GM19238 (cell line): ENCODE data around the gene TMEM131.
"Not testable (repeated sequence)": the region's sequence is repeated elsewhere in the genome, so short reads cannot be mapped to it uniquely, and the experiment has no call there.

ENCODE experiments used
- DNase-seq: peaks from one replicate; pipeline ENCODE4 v3.0.0; 2011; ENCODE audit warnings: low spot score; ENCODE audit not compliant: insufficient read length

TMEM131 gene

GRCh38 chr2:97863829-97864228, 131.9 kb downstream of the TMEM131 start:
- no peak for DNase-seq

- DNase-seq: no peak
Measured at GRCh38 chr2:97861177-97861576, 134.6 kb downstream of the TMEM131 start.

GRCh38 chr2:97858442-97858841, 137.3 kb downstream of the TMEM131 start:
- DNase-seq: no peak

- DNase-seq: no peak
Measured at GRCh38 chr2:97857553-97857952, 138.2 kb downstream of the TMEM131 start.

- DNase-seq: not testable (repeated sequence)
Measured at GRCh38 chr2:97853057-97853456, 142.7 kb downstream of the TMEM131 start.

- DNase-seq: no peak
Measured at GRCh38 chr2:97851172-97851571, 144.6 kb downstream of the TMEM131 start.

- DNase-seq: no peak
Measured at GRCh38 chr2:97849881-97850528, 145.7 kb downstream of the TMEM131 start.

GRCh38 chr2:97848306-97848705, 147.4 kb downstream of the TMEM131 start:
- no peak for DNase-seq

- DNase-seq: not testable (repeated sequence)
Measured at GRCh38 chr2:97846716-97847115, 149.0 kb downstream of the TMEM131 start.

GRCh38 chr2:97845818-97846217, 149.9 kb downstream of the TMEM131 start:
- no peak for DNase-seq

GRCh38 chr2:97845133-97845532, 150.6 kb downstream of the TMEM131 start:
- no peak for DNase-seq

GRCh38 chr2:97844311-97844859, 151.4 kb downstream of the TMEM131 start:
- no peak for DNase-seq

GRCh38 chr2:97840198-97840597, 155.6 kb downstream of the TMEM131 start:
- no peak for DNase-seq

- no peak for DNase-seq
Measured at GRCh38 chr2:97834610-97835009, 161.1 kb downstream of the TMEM131 start.

GRCh38 chr2:97831121-97831520, 164.6 kb downstream of the TMEM131 start:
- DNase-seq: no peak

- not testable (repeated sequence) for DNase-seq
Measured at GRCh38 chr2:97829255-97829654, 166.5 kb downstream of the TMEM131 start.

- not testable (repeated sequence) for DNase-seq
Measured at GRCh38 chr2:97827013-97827412, 168.7 kb downstream of the TMEM131 start.

- not testable (repeated sequence) for DNase-seq
Measured at GRCh38 chr2:97826266-97826847, 169.4 kb downstream of the TMEM131 start.

GRCh38 chr2:97824011-97824410, 171.7 kb downstream of the TMEM131 start:
- DNase-seq: not testable (repeated sequence)

- not testable (repeated sequence) for DNase-seq
Measured at GRCh38 chr2:97821862-97822261, 173.9 kb downstream of the TMEM131 start.

- DNase-seq: no peak
Measured at GRCh38 chr2:97819754-97820153, 176.0 kb downstream of the TMEM131 start.

- no peak for DNase-seq
Measured at GRCh38 chr2:97816411-97816810, 179.3 kb downstream of the TMEM131 start.

GRCh38 chr2:97812931-97813330, 182.8 kb downstream of the TMEM131 start:
- DNase-seq: no peak
